GM06990 (cell line): ENCODE results near the gene MERTK.

Experiments used
- DNase-seq: peaks from one replicate; pipeline ENCODE4 v3.0.0-alpha.2; 2011; ENCODE audit not compliant: insufficient read length; ENCODE audit errors: extremely low read depth
- H3K27me3 ChIP-seq: replicated peaks from 2 replicates; pipeline ENCODE4 v1.6.0; 2011; ENCODE audit warnings: low read length; ENCODE audit not compliant: control insufficient read depth, insufficient read depth
- H3K36me3 ChIP-seq: 2 replicates; pipeline ENCODE4 v1.5.1; 2011; ENCODE audit warnings: low read length; ENCODE audit not compliant: control insufficient read depth, insufficient read depth
- H3K4me3 ChIP-seq: replicated peaks from 2 replicates; pipeline ENCODE4 v1.5.1; 2011; ENCODE audit warnings: low read depth, mild to moderate bottlenecking, control low read depth, low read length
- TF ChIP-seq, protein P1 (sequence below): IDR thresholded peaks from 2 replicates; pipeline ENCODE4 v1.5.1; 2011; ENCODE audit warnings: low read length, control low read depth, mild to moderate bottlenecking, inconsistent platforms; ENCODE audit not compliant: insufficient read depth, poor library complexity, severe bottlenecking

The MERTK gene

GRCh38 chr2:111951486-111951885 lies 53.1 kb downstream of the MERTK start:
- TF ChIP-seq, protein P1, sequence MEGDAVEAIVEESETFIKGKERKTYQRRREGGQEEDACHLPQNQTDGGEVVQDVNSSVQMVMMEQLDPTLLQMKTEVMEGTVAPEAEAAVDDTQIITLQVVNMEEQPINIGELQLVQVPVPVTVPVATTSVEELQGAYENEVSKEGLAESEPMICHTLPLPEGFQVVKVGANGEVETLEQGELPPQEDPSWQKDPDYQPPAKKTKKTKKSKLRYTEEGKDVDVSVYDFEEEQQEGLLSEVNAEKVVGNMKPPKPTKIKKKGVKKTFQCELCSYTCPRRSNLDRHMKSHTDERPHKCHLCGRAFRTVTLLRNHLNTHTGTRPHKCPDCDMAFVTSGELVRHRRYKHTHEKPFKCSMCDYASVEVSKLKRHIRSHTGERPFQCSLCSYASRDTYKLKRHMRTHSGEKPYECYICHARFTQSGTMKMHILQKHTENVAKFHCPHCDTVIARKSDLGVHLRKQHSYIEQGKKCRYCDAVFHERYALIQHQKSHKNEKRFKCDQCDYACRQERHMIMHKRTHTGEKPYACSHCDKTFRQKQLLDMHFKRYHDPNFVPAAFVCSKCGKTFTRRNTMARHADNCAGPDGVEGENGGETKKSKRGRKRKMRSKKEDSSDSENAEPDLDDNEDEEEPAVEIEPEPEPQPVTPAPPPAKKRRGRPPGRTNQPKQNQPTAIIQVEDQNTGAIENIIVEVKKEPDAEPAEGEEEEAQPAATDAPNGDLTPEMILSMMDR, result no peak
- H3K4me3 ChIP-seq, result no peak overlapping the region
- no peak for DNase-seq

GRCh38 chr2:111952871-111953452 lies 54.6 kb downstream of the MERTK start:
- H3K4me3 ChIP-seq, result no peak overlapping the region
- H3K27me3 ChIP-seq, result peaks cover 2% of the 10 kb centered on the region; the same call in 1 of the 2 replicates
- H3K36me3 ChIP-seq, result no peaks in the 10 kb centered on the region
- no peak for DNase-seq
- TF ChIP-seq, protein P1, result no peak

More at GRCh38 chr2:111951486-111951885, 53.1 kb downstream of the MERTK start:
- H3K36me3 ChIP-seq, result no peaks in the 10 kb centered on the region
- peaks cover 2% of the 10 kb centered on the region; the same call in 1 of the 2 replicates for H3K27me3 ChIP-seq

DNA sequence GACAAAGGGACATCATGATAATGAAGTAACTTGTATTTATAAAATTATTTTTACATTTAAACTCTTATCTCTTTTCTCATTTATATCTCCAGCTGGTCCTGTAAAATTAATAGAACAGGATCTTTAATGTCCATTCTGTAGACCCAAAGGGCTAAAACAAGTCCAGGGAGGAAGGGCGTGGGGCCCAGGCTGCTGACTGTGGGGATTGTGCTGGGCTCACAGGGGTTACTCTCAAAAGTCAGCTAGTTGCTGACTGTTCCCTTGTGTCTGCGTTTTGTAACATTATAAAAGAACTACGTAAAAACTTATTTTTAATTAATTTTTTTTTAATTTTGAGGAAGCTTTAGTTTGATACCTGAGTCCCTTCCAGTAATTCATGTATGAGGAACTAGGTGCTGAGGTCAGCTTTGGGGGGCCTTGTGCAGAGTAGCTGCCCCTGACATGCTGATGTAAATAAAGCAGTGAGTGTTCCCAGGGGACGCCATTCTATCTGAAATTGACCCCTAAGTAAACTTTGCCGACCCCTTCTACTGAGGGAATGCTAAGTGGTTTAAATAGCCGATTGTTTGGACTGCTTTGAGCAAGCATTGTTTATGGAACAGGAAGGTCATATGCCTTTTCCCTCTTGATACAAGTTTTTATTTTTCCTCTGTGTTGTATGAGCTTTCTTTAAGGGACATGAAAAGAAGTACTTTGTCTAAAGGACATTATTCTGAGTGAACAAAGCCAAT lies 56.4 kb downstream of the MERTK start:
- no peaks in the 10 kb centered on the region for H3K36me3 ChIP-seq
- no peak overlapping the region for H3K4me3 ChIP-seq
- H3K27me3 ChIP-seq, result no peaks in the 10 kb centered on the region
- TF ChIP-seq, protein P1, result no peak
- no peak for DNase-seq

GRCh38 chr2:111957872-111958354 lies 59.5 kb downstream of the MERTK start:
- TF ChIP-seq, protein P1, result no peak
- Histone ChIP-seq H3K4me3 (no peak overlapping the region), H3K36me3 (no peaks in the 10 kb centered on the region), H3K27me3 (no peaks in the 10 kb centered on the region)
- no peak for DNase-seq

GRCh38 chr2:111958901-111959300 lies 60.5 kb downstream of the MERTK start:
- H3K4me3 ChIP-seq, result no peak overlapping the region
- no peaks in the 10 kb centered on the region for H3K27me3 ChIP-seq
- TF ChIP-seq, protein P1, result no peak
- H3K36me3 ChIP-seq, result no peaks in the 10 kb centered on the region
- DNase-seq, result no peak
